Right renal pelvis (tissue), 4 donors: ENCODE data around the gene TCF12. TPM values are rescaled to one million over a fixed set of nuclear protein-coding genes. Genes with fewer than 3 reads are reported as not detected.
"Not testable (repeated sequence)": the region's sequence is repeated elsewhere in the genome, so short reads cannot be mapped to it uniquely, and the experiment has no call there.

Experiments
- DNase-seq, 4 donors: peaks; one replicate each; pipeline ENCODE4 v3.0.0-alpha.2; 2013; ENCODE audit warnings: low read depth in 4 of 4, low spot score in 3 of 4, missing footprints in 1 of 4
- polyA plus RNA-seq, 4 donors: library from polyadenylated mRNA; unstranded; fragments of 120-200 nt; gene quantifications; one replicate each; pipeline ENCODE4 v1.2.1, GENCODE V29; 2013; ENCODE audit not compliant: insufficient read length in 4 of 4

TCF12 gene
- polyA plus RNA-seq, 4 donors: 138 to 207 (median 199) TPM

GRCh38 chr15:57156210-57156884 is 237.9 kb downstream of the TCF12 start:
- no peak for DNase-seq

DNA sequence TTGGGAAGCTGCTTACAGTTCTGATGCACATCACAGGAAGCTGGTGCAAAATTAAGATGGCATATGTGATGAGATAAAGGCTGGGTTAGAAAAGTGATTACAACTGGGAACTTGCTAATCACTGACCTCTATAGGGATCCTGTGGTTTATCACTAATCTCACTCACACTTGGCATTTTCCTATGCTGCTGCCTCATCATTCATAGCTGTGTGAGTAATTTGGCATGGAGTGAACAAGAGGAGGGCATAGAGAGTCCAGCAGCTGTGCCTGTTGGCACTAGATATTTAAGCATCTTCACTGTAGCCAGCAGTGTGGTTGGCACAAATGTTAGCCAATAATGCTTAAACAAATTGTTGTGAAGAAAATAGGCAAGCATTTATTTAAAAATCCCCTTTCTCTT is 240.1 kb downstream of the TCF12 start:
- DNase-seq: no peak

DNA sequence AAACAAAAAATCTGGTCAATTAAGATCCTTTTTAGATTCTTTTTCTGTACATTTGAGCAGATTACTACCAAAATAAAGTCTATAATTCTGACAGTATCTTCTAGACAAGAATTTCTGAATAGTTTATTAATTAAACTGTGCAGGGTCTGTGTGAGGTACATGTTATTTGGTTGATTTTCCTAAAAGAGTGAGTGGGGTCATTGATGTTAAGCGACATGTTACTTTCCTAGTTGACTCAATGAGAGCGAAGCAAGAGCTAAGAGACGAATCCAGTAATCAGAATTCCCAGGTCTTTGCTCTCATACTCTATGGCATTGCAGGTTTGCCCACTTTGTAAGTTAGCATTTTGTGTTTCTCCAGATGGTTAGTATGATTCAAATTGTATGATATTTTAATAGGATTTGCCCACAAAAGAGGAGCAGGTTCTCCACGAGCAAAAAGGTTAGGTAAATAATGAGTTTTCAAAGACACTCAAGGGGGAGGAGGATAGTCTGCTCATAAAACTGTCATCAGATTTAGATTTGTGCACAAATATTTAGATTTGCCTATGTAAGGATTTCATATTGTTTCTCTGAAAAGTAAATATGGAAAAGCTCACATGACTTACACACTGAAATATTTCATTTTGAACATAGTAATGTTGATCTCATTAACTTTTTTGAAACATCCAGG is 240.7 kb downstream of the TCF12 start:
- no peak for DNase-seq

DNA sequence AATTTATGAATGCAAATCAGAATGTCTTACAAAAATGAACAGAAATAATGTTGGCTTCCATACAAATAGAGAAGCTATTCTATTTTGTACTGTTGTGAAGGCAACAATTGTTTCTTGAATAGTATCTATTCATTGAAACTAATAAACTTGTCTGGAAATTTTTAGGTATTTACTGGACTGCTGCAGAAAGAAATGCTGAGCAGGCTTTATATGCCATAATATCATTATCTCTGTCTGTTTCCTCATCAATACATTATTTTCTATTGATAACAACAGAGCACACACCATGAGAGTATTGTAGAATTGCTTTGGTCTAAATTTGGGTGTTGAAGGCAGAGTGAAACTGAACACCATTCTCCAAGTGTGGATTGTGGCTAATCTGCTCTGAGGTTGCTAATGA is 241.3 kb downstream of the TCF12 start:
- DNase-seq: no peak

GRCh38 chr15:57160823-57161560 is 242.5 kb downstream of the TCF12 start:
- DNase-seq: no peak

GRCh38 chr15:57164251-57164650 is 245.8 kb downstream of the TCF12 start:
- DNase-seq: not testable (repeated sequence)

DNA sequence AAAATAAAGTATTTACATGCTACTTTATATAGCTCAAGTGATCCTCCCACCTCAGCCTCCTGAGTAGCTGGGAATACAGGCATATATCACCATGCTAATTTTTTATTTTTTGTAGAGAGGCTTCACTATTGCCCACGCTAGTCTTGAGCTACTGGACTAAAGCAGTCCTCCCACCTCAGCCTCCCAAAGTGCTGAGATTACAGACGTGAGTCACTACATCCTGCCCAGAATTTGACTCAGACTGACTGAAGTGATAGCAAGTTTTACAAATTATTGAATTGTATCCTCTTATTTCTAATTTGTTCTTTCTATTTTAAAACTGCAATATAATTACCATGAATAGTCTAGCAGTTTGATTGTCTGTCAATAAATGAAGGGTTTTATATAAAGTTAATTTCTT is 247.5 kb downstream of the TCF12 start:
- no peak for DNase-seq

- DNase-seq: no peak
These were observed 249.5 kb downstream of the TCF12 start for GRCh38 chr15:57167821-57168395.

GRCh38 chr15:57169643-57170042 is 251.2 kb downstream of the TCF12 start:
- no peak for DNase-seq

DNA sequence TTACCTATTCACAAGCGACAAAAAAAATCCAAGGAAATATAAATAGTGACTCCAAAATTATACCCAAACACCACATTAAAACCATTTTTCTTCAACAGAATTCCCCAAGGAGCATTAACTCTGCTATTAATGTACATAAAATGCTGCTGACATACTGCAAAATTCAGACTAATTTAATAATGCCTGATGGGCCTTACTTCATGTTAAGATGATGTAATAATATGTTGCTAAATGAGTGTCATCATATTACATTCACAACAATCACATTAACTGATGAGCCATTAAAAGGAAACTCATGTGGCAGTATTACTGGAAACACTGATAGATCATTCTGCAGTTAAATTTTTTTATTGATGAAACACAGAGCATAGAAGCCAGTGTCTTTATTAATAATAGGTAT is 253.0 kb downstream of the TCF12 start:
- DNase-seq: no peak

DNA sequence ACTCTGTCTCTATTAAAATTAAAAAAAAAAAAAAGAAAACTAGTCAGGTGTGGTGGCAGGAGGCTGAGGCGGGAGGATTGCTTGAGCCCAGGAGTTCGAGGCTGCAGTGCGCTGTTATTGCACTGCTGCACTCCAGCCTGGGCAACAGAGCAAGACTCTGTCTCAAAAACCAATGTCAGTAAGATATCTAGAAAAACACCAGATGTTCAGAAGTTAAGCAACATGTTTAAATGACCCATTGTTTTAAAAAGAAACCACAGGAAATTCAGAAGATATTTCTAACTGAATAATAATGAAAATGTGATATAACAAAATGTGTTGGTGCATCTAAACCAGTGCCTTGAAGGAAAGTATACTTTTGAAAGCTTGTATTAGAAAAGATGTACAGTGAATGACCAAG is 254.5 kb downstream of the TCF12 start:
- DNase-seq: no peak

DNA sequence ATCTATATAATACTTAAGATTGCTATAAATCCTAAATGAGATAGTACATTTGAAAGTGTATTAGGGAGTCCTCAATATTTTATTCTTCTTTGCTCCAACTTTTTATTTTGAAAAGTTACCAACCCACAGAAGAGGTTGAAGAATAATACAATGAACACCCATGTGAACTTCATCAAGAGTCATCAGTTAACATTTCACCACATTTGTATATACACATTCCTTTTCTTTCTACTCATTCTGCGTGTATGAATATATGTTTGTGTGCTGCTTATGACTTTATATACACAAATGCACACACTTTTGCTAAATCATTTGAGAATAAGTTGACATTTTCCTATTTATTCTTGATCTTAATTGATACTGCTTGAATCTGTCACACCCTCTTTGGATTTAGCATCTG is 264.6 kb downstream of the TCF12 start:
- no peak for DNase-seq

DNA sequence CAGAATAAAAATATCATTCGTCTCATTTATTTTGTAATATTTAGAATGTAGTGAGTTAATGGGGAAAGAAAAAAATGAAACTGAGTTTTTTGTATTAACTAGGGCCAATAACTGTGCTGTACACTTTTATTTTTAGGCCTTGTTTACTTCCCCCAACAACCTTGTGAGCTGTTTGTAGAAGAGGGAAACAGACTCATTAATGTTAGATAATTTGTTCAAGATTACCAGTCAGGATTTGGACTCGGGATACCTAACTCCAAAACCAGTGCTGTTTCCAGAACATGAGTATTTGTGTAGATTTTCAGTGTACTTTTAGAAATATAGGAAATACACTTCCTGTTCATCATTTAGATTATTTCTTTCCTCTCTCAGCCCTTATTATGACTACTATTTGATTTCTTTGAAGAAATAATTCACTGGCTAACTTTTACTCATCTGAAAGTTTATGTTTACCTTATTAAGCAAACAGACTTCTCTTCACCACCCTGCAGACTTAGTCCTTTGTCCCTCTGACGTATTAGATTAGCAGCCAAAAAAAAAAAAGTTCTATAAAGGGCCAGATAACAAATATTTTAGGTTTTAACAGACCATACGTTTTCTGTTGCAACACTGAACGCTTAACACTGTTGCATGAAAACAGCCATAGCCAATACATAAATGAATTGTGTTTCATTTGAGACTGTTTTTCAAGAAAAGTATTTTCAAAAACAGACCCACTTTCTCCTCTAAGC is 265.3 kb downstream of the TCF12 start:
- no peak for DNase-seq

DNA sequence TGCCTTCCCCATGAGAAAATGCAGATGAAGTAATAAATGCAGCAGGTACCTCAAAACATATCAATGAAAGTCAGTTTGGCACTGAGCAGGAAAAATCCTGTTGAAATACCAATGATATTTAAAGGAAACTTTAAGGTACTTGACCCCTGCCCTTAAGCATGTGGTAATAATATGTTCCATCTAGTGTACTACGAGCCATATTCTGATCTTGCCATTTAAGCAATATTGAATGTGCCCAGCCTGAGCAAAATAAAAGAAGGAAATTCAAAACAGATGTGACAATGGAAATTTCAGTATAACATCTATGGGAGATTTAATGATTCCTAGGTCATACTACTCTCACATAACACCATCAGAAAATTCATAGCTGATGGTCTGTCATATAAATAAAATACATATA is 266.1 kb downstream of the TCF12 start:
- DNase-seq: no peak

DNA sequence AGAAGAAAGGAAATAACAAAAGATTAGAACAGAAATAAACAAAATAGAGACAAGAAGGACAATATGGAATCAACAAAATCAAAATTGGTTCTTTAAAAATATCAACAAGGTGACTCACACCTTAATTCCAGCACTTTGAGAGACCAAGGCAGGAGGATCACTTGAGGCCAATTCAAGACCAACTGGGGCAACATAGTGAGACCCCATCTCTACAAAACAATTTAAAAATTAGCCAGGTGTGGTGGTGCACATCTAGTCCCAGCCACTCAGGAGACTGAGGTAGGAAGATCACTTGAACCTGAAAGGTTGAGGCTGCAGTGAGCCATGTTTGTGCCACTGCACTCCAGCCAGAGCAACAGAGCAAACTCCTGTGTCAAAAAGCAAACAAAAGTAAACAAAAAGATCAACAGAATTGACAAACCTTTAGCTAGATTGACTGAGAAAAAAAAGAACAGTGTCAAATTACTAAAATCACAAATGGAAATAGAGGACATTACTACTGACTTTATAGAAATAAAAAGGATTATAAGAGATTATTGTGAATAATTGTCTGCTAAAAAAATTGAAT is 267.1 kb downstream of the TCF12 start:
- DNase-seq: no peak

DNA sequence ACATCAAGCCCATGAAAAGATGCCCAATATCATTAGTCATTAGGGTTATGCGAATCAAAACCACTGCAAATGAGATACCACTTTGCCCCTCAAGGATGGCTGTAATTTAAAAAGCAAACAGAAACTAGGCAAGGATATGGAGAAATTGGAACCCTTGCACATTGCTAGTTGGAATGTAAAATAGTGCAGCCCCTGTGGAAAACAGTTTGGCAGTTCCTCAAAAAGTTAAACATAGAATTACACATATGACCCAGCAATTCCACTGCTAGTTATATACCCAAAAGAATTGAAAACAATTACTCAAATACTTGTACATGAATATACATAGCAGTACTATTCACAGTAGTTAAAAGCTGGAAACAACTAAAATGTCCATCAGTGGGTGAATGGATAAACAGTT is 271.0 kb downstream of the TCF12 start:
- no peak for DNase-seq

GRCh38 chr15:57190208-57190607 is 271.8 kb downstream of the TCF12 start:
- DNase-seq: no peak

GRCh38 chr15:57193161-57193560 is 274.7 kb downstream of the TCF12 start:
- DNase-seq: no peak

DNA sequence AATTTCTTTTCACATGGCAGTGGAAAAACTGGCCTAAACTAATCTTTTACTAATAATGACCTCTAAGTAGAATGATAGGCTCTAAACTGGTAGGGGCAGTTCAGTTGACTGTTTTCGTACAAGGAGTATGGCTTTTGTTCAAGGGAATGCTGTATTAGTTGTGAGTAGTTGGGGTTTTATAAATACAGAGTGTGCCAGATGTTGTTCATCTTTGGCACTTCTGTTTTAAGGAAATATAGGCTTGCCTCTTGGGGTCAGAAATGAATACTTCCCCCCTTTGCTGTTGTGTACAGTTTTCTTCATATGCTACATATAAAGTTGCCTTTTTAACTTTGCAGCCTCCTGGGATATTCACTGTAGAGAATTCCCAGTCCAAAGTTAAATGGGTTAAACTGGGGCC is 276.9 kb downstream of the TCF12 start:
- DNase-seq: no peak

- no peak for DNase-seq
These were observed 278.4 kb downstream of the TCF12 start for GRCh38 chr15:57196865-57197264.

DNA sequence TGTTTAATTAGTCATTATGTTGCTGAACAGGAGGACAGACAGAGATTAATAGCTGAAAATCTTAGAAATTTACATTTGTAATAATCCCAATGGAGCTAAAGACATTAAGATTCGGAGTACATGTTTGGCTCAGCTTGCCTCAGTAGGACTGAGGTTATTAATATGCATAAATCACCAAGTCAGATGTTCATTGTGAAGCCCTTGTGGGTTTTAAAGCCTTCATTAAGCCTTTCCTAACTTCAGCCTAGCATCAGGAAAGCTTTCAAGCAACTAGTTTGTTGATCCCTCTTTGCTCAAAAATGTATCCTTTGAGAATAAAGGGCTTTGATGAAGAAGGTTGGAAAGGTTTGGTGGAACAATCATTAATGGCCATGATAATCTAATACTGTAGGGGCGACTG is 279.7 kb downstream of the TCF12 start:
- DNase-seq: no peak
